NCI-H2081 treated with DMSO at 0.1 percent for 48 hours (cell line): Measurements from ENCODE around the gene SLITRK5.

Experiments used
- DNase-seq: peaks from one replicate; lab custom pipeline; 2025; lab: John Stamatoyannopoulos, UW

SLITRK5 gene

DNA sequence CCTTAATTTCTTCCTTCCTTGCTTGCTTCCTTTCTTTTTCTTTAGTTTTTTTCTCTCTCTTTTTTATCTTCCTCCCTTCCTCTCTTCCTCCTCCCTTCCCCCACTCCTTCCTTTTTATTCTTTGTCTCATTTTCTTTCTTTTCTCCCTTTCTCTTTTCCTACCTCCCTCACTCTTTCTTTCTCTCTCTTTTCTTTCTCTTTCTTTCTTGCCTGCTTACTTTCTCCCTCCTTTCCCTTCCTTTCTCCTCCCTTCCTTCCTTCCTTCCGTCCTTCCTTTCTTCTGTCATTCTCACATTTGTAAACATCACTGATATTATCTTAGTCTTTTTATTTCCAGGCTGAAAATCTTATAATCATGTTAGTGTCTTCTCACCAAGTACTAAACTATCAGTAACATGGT, 38.8 kb downstream of the SLITRK5 start:
- no peak for DNase-seq

DNA sequence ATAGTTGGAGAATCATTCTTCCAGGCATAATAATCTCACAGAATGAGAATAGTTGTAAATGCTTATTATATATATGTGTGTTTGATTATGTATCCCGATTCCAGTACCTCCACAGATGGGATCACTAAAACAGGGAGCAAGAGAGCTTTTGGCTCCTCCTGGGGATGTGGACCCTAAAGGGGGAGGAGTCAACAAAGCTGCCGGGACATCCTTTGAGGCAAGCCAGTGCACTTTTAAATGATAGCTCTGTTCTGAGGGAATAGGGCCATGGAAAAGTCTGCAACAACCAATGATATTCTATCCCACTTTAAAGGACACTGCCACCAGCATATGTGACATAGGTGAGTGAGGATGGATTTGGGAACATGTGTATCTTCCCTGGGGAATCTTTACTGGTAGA, 40.8 kb downstream of the SLITRK5 start:
- DNase-seq = no peak
